NCI-H2171 treated with DMSO at 0.1 percent for 48 hours (cell line): Measurements from ENCODE around the gene ADSS2.
"Not testable (repeated sequence)": the region's sequence is repeated elsewhere in the genome, so short reads cannot be mapped to it uniquely, and the experiment has no call there.

Experiments
- DNase-seq: peaks from one replicate; lab custom pipeline; 2025; lab: John Stamatoyannopoulos, UW

ADSS2 gene

GRCh38 chr1:244365262-244365661 is 86.4 kb downstream of the ADSS2 start:
- DNase-seq: not testable (repeated sequence)

DNA sequence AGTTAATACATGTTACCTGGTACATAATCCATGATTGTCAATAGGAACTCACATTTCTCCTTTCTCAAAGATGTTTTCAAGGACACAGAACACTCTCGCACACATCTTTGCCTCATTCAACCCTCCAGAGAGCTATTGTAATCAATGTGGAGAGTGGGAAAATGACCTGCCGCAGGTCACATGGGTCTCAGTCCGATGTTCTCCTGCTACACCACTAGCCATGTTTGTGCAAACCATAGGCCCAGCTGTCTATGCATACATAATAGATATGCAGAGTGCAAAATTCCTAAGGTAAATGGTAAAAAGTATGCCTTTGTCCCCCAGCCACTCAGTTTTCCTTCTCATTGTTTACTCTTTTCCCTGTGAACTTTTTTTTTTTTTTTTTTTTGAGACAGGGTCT is 89.2 kb downstream of the ADSS2 start:
- no peak for DNase-seq

GRCh38 chr1:244361764-244362473 is 89.8 kb downstream of the ADSS2 start:
- no peak for DNase-seq
